Caco-2 (cell line): ENCODE measurements around the gene ADAM23. TPM values are rescaled to one million over a fixed set of nuclear protein-coding genes. Genes with fewer than 3 reads are reported as not detected.

ENCODE experiments used
- BruUV-seq: library from RNA; stranded (reverse); fragments of 400-500 nt; replicated peaks from 2 replicates; lab custom pipeline; 2021; lab: Mats Ljungman, UMichigan
- CTCF ChIA-PET: fragments of 300-600 bp; sonication (Branson Sonifier 250); formaldehyde crosslinking; loops from one replicate; lab custom pipeline; 2022; ENCODE audit warnings: antibody characterized with exemption; lab: Charles Lee
- POLR2A ChIA-PET: fragments of 300-600 bp; sonication (Branson Sonifier 250); formaldehyde crosslinking; loops from one replicate; lab custom pipeline; 2022; ENCODE audit warnings: antibody characterized with exemption; lab: Charles Lee
- DNase-seq, 2 experiments: peaks; one replicate each; pipeline versions ENCODE4 v3.0.0 to v3.0.0-alpha.2; 2020 to 2022
- H3K27me3 ChIP-seq: replicated peaks from 2 replicates; pipeline ENCODE4 v1.6.0; 2011; ENCODE audit warnings: low read length; ENCODE audit not compliant: control insufficient read depth, insufficient read depth
- H3K36me3 ChIP-seq: 2 replicates; pipeline ENCODE4 v1.5.1; 2011; ENCODE audit warnings: low read length; ENCODE audit not compliant: control insufficient read depth, insufficient read depth
- H3K4me1 ChIP-seq: fragments of 250-450 bp; sonication (Bioruptor Pico); 2 replicates; pipeline ENCODE4 v1.5.1; 2020; ENCODE audit warnings: mild to moderate bottlenecking
- H3K4me3 ChIP-seq: 2 replicates; pipeline ENCODE4 v1.5.1; 2011; ENCODE audit warnings: low read depth, mild to moderate bottlenecking, control low read depth, low read length
- H3K9me3 ChIP-seq: fragments of 250-450 bp; sonication (Bioruptor Pico); 2 replicates; pipeline ENCODE4 v1.5.1; 2020; ENCODE audit warnings: mild to moderate bottlenecking, moderate library complexity
- H3K27ac Mint-ChIP-seq: one replicate; pipeline ENCODE4 v1.8.0; 2022; ENCODE audit warnings: mixed read lengths; ENCODE audit not compliant: unreplicated experiment
- H3K27me3 Mint-ChIP-seq: one replicate; pipeline ENCODE4 v1.8.0; 2022; ENCODE audit warnings: mixed read lengths; ENCODE audit not compliant: insufficient read depth, unreplicated experiment
- H3K36me3 Mint-ChIP-seq: one replicate; pipeline ENCODE4 v1.8.0; 2022; ENCODE audit warnings: mild to moderate bottlenecking, mixed read lengths; ENCODE audit not compliant: insufficient read depth, unreplicated experiment
- H3K4me1 Mint-ChIP-seq: one replicate; pipeline ENCODE4 v1.8.0; 2022; ENCODE audit warnings: low read depth, mixed read lengths; ENCODE audit not compliant: unreplicated experiment
- H3K4me3 Mint-ChIP-seq: one replicate; pipeline ENCODE4 v1.8.0; 2022; ENCODE audit warnings: mild to moderate bottlenecking, moderate library complexity, mixed read lengths; ENCODE audit not compliant: unreplicated experiment
- H3K9me3 Mint-ChIP-seq: one replicate; pipeline ENCODE4 v1.8.0; 2022; ENCODE audit warnings: mixed read lengths; ENCODE audit not compliant: unreplicated experiment
- intact Hi-C: fragments of 100-400 bp; cut with micrococcal nuclease; formaldehyde crosslinking; loops from one replicate; pipeline ENCODE4 v1.10.0; 2022; ENCODE audit not compliant: unreplicated experiment
- total RNA-seq: library from RNA; stranded (reverse); gene quantifications from 2 replicates; pipeline ENCODE4 v1.2.3, GENCODE V29; 2022
- TF ChIP-seq, protein P1 (sequence below), 2 experiments: fragments of 200-600 bp in 1 of 2; IDR thresholded peaks; 1 replicate in 1 of 2; 2 replicates in 1 of 2; pipeline versions ENCODE4 v1.5.1 to v1.8.0; 2011 to 2022; ENCODE audit warnings: antibody characterized with exemption in 1 of 2, control low read depth in 1 of 2, inconsistent platforms in 1 of 2, low read depth in 1 of 2, low read length in 1 of 2, mild to moderate bottlenecking in 1 of 2, moderate library complexity in 1 of 2; ENCODE audit not compliant: insufficient read depth in 1 of 2, severe bottlenecking in 1 of 2, unreplicated experiment in 1 of 2

The ADAM23 gene
- total RNA-seq, 1 experiment from 2014 or later = 55.1 TPM

- Mint-ChIP-seq H3K27me3 (no peaks in the 10 kb centered on the region), H3K4me3 (no peak overlapping the region), H3K36me3 (peaks cover 6% of the 10 kb centered on the region), H3K4me1 (peaks cover 7% of the 10 kb centered on the region), H3K27ac (no peak overlapping the region), H3K9me3 (no peaks in the 10 kb centered on the region)
- intact Hi-C loops = no loop called here
- Histone ChIP-seq H3K4me3 (no peak overlapping the region), H3K36me3 (no peaks in the 10 kb centered on the region), H3K9me3 (no peaks in the 10 kb centered on the region), H3K4me1 (peaks cover 7% of the 10 kb centered on the region; the same call in 1 of the 2 replicates), H3K27me3 (no peaks in the 10 kb centered on the region)
- ChIA-PET POLR2A (no interaction called here), CTCF (no interaction called here)
- TF ChIP-seq, protein P1, sequence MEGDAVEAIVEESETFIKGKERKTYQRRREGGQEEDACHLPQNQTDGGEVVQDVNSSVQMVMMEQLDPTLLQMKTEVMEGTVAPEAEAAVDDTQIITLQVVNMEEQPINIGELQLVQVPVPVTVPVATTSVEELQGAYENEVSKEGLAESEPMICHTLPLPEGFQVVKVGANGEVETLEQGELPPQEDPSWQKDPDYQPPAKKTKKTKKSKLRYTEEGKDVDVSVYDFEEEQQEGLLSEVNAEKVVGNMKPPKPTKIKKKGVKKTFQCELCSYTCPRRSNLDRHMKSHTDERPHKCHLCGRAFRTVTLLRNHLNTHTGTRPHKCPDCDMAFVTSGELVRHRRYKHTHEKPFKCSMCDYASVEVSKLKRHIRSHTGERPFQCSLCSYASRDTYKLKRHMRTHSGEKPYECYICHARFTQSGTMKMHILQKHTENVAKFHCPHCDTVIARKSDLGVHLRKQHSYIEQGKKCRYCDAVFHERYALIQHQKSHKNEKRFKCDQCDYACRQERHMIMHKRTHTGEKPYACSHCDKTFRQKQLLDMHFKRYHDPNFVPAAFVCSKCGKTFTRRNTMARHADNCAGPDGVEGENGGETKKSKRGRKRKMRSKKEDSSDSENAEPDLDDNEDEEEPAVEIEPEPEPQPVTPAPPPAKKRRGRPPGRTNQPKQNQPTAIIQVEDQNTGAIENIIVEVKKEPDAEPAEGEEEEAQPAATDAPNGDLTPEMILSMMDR (IDR thresholded peaks at IDR 0.05; ENCODE audit: insufficient read depth in 1 of 2, low read depth in 1 of 2, low read length in 1 of 2, severe bottlenecking in 1 of 2, unreplicated experiment in 1 of 2) = no peak
- no peak for DNase-seq
- no TSS peak for BruUV-seq
Observed at GRCh38 chr2:206512999-206513398, 69.7 kb downstream of the ADAM23 start.

DNA sequence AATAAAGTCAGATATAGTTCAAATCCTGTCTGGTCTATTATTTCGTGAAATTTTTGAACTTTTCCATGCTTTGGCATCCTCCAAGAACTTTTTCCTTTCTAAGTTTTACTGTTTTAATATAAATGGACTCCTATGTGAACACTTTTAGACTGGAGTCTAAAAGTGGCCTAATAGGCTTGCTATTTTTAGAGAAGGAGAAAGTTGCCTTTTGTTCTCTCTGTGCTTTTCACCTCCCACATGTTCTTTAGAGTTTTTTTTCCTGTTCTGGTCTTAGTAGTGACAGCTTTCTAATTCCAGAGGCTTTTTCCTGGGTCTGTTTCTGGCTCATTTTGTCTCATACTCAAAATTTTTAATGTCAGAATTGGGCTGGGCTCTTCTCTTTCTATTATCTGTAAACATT lies 72.2 kb downstream of the ADAM23 start:
- H3K4me1 ChIP-seq = peaks cover 2% of the 10 kb centered on the region; the same call in 1 of the 2 replicates
- ChIA-PET POLR2A (no interaction called here), CTCF (no interaction called here)
- no TSS peak for BruUV-seq
- peaks cover 6% of the 10 kb centered on the region for H3K36me3 Mint-ChIP-seq
- no peaks in the 10 kb centered on the region for H3K36me3 ChIP-seq
- H3K4me3 Mint-ChIP-seq = no peak overlapping the region
- H3K9me3 ChIP-seq = no peaks in the 10 kb centered on the region
- H3K4me3 ChIP-seq = no peak overlapping the region
- no peaks in the 10 kb centered on the region for H3K27me3 Mint-ChIP-seq
- DNase-seq = no peak
- H3K27me3 ChIP-seq = no peaks in the 10 kb centered on the region
- no peak overlapping the region for H3K27ac Mint-ChIP-seq
- TF ChIP-seq, protein P1 (IDR thresholded peaks at IDR 0.05; ENCODE audit: insufficient read depth in 1 of 2, low read depth in 1 of 2, low read length in 1 of 2, severe bottlenecking in 1 of 2, unreplicated experiment in 1 of 2) = no peak
- no peaks in the 10 kb centered on the region for H3K9me3 Mint-ChIP-seq
- intact Hi-C loops = no loop called here
- H3K4me1 Mint-ChIP-seq = peaks cover 7% of the 10 kb centered on the region

- Mint-ChIP-seq H3K27ac (no peak overlapping the region), H3K27me3 (no peaks in the 10 kb centered on the region), H3K9me3 (no peaks in the 10 kb centered on the region), H3K4me3 (no peak overlapping the region), H3K36me3 (peaks cover 4% of the 10 kb centered on the region), H3K4me1 (no peaks in the 10 kb centered on the region)
- H3K4me1 ChIP-seq = no peaks in the 10 kb centered on the region
- TF ChIP-seq, protein P1 (IDR thresholded peaks at IDR 0.05; ENCODE audit: insufficient read depth in 1 of 2, low read depth in 1 of 2, low read length in 1 of 2, severe bottlenecking in 1 of 2, unreplicated experiment in 1 of 2) = no peak
- H3K4me3 ChIP-seq = no peak overlapping the region
- H3K27me3 ChIP-seq = no peaks in the 10 kb centered on the region
- intact Hi-C loops = no loop called here
- POLR2A ChIA-PET = no interaction called here
- CTCF ChIA-PET = interaction anchor here (0.6 kb wide), 1 partner anchor 759 kb away, joined by 3 read pairs; no protein-coding TSS in a partner anchor
- H3K9me3 ChIP-seq = no peaks in the 10 kb centered on the region
- DNase-seq = no peak
- BruUV-seq = no TSS peak
- no peaks in the 10 kb centered on the region for H3K36me3 ChIP-seq
Observed at GRCh38 chr2:206518997-206519396, 75.7 kb downstream of the ADAM23 start.
